ENCODE results near the gene MED13L. TPM values are rescaled to one million over a fixed set of nuclear protein-coding genes. Genes with fewer than 3 reads are reported as not detected.

Gene MED13L
- total RNA-seq, 1 donor from 2014 or later, result 147 TPM

- intact Hi-C loops (cut with DNase I), result no loop called here
- no peak for TF ChIP-seq CTCF (IDR thresholded peaks at IDR 0.05)
- Histone ChIP-seq H3K27me3 (no peaks in the 10 kb centered on the region), H3K4me3 (no peak overlapping the region), H3K27ac (no peak overlapping the region), H3K9me3 (no peaks in the 10 kb centered on the region), H3K36me3 (no peaks in the 10 kb centered on the region), H3K4me1 (peaks cover 17% of the 10 kb centered on the region)
- no peak for DNase-seq
- peak; percentile 52 for ATAC-seq
Observed at GRCh38 chr12:116302166-116303058, 24.9 kb upstream of the MED13L start.

GRCh38 chr12:116301621-116302020, 24.1 kb upstream of the MED13L start:
- Histone ChIP-seq H3K27me3 (no peaks in the 10 kb centered on the region), H3K4me3 (no peak overlapping the region), H3K9me3 (no peaks in the 10 kb centered on the region), H3K36me3 (no peaks in the 10 kb centered on the region), H3K27ac (no peak overlapping the region), H3K4me1 (peaks cover 17% of the 10 kb centered on the region)
- DNase-seq (no peak), ATAC-seq (no peak)
- no peak for TF ChIP-seq CTCF (IDR thresholded peaks at IDR 0.05)
- intact Hi-C loops (cut with DNase I), result no loop called here

GRCh38 chr12:116299665-116300328, 22.3 kb upstream of the MED13L start:
- Histone ChIP-seq H3K9me3 (no peaks in the 10 kb centered on the region), H3K36me3 (no peaks in the 10 kb centered on the region), H3K27ac (peak overlapping the region; percentile 20), H3K27me3 (no peaks in the 10 kb centered on the region), H3K4me3 (no peak overlapping the region), H3K4me1 (peaks cover 17% of the 10 kb centered on the region)
- TF ChIP-seq CTCF (IDR thresholded peaks at IDR 0.05), result no peak
- peak; percentile 24 for ATAC-seq
- intact Hi-C loops (cut with DNase I), result no loop called here
- DNase-seq, result no peak

GRCh38 chr12:116299064-116299463, 21.6 kb upstream of the MED13L start:
- H3K4me1 ChIP-seq, result peaks cover 17% of the 10 kb centered on the region
- H3K27me3 ChIP-seq, result no peaks in the 10 kb centered on the region
- no peaks in the 10 kb centered on the region for H3K9me3 ChIP-seq
- H3K36me3 ChIP-seq, result no peaks in the 10 kb centered on the region
- no peak for TF ChIP-seq CTCF (IDR thresholded peaks at IDR 0.05)
- ATAC-seq, result peak; percentile 80
- intact Hi-C loops (cut with DNase I), result no loop called here
- no peak for DNase-seq
- H3K4me3 ChIP-seq, result no peak overlapping the region
- peak overlapping the region; percentile 20 for H3K27ac ChIP-seq

- Histone ChIP-seq H3K4me1 (peaks cover 13% of the 10 kb centered on the region), H3K9me3 (no peaks in the 10 kb centered on the region), H3K27me3 (no peaks in the 10 kb centered on the region), H3K27ac (no peak overlapping the region), H3K4me3 (no peak overlapping the region), H3K36me3 (no peaks in the 10 kb centered on the region)
- intact Hi-C loops (cut with DNase I), result no loop called here
- ATAC-seq (no peak), DNase-seq (no peak)
- TF ChIP-seq CTCF (IDR thresholded peaks at IDR 0.05), result no peak
Observed at GRCh38 chr12:116298578-116298977, 21.1 kb upstream of the MED13L start.
